ENCODE results near the gene ME3.

DNA sequence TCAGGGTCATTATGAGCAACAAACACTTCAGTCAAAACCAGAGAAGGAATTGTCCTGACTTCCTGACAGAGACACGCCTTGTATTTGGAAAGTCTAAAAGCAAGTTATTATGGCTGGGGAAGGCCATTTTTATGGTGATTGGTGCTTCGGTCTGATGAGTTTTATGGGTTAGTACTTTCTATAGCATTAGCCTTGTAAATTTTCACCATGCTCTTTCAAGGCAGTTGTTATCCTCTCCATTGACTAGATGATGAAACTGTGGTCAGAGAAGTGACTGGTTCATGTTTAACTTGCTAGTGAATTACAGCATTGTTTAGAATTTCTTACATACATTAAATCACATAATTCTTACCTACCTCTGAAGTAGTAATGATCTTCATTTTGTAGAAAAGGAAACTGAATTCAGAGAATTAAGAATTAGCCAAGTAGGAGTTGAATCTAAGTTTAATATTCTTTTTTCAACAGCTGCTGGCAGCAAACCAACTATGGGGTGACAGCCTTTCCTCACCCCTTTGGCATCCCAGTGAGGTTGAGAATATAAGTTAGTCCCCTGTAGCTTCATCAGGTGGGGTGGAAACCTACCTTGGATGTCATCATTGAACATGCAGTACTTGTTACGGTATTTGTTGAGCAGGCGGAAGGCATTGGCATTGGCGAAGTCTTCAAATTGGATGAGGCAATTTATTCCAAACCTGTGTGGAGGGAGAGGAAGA is 207.8 kb downstream of the ME3 start:
- TF ChIP-seq CTCF (IDR thresholded peaks at IDR 0.05) (no peak), POLR2AphosphoS5 (IDR thresholded peaks at IDR 0.05) (no peak), POLR2A (IDR thresholded peaks at IDR 0.05) (no peak), EP300 (IDR thresholded peaks at IDR 0.05) (no peak)

Data from gastroesophageal sphincter (tissue), 3 donors.